PC-3 (cell line): ENCODE data around the gene COMMD6.

Experiments used
- CTCF ChIP-seq: fragments of 300-600 bp; sonication (generic); conservative IDR thresholded peaks from 2 replicates; pipeline ENCODE4 v1.5.1; 2017; ENCODE audit warnings: antibody characterized with exemption, low read depth, mild to moderate bottlenecking, low read length
- EZH2 ChIP-seq: fragments of 300-600 bp; sonication (generic); IDR thresholded peaks from one replicate; pipeline ENCODE4 v1.6.1; 2017; ENCODE audit warnings: antibody characterized with exemption, mild to moderate bottlenecking, low read length; ENCODE audit not compliant: unreplicated experiment

GRCh38 chr13:75492389-75492788 lies 45.3 kb downstream of the COMMD6 start:
- TF ChIP-seq CTCF (no peak), EZH2 (no peak)
